ENCODE measurements around the gene EGFLAM.

The EGFLAM gene

GRCh38 chr5:38446029-38446522 is 187.7 kb downstream of the EGFLAM start:
- no peak for DNase-seq (ENCODE audit: low read depth in 3 of 3, low spot score in 1 of 3)

GRCh38 chr5:38447056-38447455 is 188.7 kb downstream of the EGFLAM start:
- no peak for DNase-seq (ENCODE audit: low read depth in 3 of 3, low spot score in 1 of 3)

- no peak for DNase-seq (ENCODE audit: low read depth in 3 of 3, low spot score in 1 of 3)
Observed at GRCh38 chr5:38447786-38448185, 189.4 kb downstream of the EGFLAM start.

GRCh38 chr5:38448568-38449350 is 190.4 kb downstream of the EGFLAM start:
- DNase-seq (ENCODE audit: low read depth in 3 of 3, low spot score in 1 of 3) = no peak

DNA sequence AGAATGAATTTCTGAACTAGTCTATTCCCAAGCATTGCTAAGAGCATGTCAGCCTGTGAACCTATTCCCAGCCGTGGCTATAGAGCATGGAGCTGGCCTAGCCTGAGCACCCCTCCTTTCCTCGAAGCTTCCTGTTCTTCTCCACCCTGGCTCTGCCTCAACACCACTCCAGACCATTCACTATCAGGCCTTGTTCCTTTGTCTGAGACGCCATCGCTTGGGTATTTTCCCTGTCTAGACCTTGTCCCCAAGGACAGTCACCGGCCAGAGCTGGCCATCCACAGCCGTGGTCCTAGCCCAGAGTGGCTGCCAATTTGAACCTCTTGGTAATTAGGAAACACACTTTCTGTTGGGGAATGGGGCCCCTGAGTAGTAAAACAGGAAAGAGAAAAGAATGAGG is 192.3 kb downstream of the EGFLAM start:
- no peak for DNase-seq (ENCODE audit: low read depth in 3 of 3, low spot score in 1 of 3)

- no peak for DNase-seq (ENCODE audit: low read depth in 3 of 3, low spot score in 1 of 3)
Observed at GRCh38 chr5:38451074-38451725, 192.8 kb downstream of the EGFLAM start.

DNA sequence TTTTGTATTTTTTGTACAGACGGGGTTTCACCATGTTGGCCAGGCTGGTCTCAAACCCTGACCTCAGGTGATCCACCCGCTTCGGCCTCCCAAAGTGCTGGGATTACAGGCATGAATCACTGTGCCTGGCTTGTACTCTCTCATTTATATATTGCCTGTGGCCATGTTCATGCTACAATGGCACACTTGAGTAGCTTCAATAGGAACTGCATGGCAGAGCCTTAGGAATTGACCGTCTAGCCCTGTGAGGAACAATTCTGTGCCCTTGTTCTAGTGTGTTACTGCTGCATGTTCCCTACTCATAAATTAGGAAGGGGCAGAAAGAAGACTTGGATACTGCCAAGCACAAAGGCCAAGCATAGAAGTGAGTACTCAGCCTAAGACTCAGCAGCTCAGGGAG is 193.8 kb downstream of the EGFLAM start:
- DNase-seq (ENCODE audit: low read depth in 3 of 3, low spot score in 1 of 3) = no peak

- peak in 1 of 3 donors; percentile 4 for DNase-seq (ENCODE audit: low read depth in 3 of 3, low spot score in 1 of 3)
Observed at GRCh38 chr5:38453506-38453905, 195.1 kb downstream of the EGFLAM start.

GRCh38 chr5:38453921-38454320 is 195.6 kb downstream of the EGFLAM start:
- no peak for DNase-seq (ENCODE audit: low read depth in 3 of 3, low spot score in 1 of 3)

DNA sequence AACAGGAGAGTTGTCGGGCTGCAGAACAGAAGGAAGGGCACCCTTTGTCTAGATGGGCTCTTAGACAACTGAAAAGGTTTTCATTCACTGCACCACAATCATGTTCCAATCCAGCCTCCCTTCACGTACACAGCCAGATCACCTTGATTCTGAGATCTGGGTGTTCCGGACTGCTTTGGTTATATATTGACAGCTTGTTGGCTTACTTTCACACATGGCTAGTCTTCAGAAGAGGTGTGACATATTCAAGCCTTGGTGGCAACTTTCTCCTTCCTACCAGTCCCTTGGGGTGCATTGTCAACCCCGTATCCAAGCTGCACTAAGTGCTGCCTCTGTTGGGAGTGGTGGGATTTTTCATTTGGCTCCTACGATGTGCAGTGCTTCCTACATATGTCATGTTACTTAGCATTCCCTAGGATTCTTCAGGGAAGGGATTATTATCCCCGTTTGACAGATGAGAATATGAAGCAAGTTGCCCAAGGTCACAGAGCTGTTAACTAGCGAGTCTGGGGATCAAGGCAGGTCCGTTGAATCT is 197.5 kb downstream of the EGFLAM start:
- DNase-seq (ENCODE audit: low read depth in 3 of 3, low spot score in 1 of 3) = no peak

GRCh38 chr5:38456657-38457399 is 198.5 kb downstream of the EGFLAM start:
- DNase-seq (ENCODE audit: low read depth in 3 of 3, low spot score in 1 of 3) = no peak

GRCh38 chr5:38458174-38458573 is 199.8 kb downstream of the EGFLAM start:
- DNase-seq (ENCODE audit: low read depth in 3 of 3, low spot score in 1 of 3) = no peak

GRCh38 chr5:38462976-38463633 is 204.7 kb downstream of the EGFLAM start:
- DNase-seq (ENCODE audit: low read depth in 3 of 3, low spot score in 1 of 3) = no peak

- DNase-seq (ENCODE audit: low read depth in 3 of 3, low spot score in 1 of 3) = no peak
Observed at GRCh38 chr5:38463634-38464521, 205.5 kb downstream of the EGFLAM start.

DNA sequence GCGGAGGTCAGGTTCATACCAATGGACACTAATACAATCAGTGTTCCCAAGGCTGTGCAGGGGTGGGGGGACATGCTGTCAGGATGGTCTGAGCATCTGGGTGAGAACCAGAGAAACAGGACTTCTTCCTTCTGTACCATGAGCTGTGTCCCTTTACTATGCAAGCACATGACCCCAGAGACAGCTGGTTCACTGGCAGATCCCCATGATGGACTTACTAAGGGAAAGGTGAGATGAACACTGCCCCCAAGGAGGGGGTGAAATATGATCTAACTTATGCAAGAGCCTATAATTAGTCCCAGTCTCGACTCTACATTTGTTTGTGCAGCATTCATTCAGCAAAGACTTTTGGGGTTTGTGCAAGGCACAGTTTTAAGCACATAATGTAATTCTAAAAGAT is 206.7 kb downstream of the EGFLAM start:
- DNase-seq (ENCODE audit: low read depth in 3 of 3, low spot score in 1 of 3) = no peak

DNA sequence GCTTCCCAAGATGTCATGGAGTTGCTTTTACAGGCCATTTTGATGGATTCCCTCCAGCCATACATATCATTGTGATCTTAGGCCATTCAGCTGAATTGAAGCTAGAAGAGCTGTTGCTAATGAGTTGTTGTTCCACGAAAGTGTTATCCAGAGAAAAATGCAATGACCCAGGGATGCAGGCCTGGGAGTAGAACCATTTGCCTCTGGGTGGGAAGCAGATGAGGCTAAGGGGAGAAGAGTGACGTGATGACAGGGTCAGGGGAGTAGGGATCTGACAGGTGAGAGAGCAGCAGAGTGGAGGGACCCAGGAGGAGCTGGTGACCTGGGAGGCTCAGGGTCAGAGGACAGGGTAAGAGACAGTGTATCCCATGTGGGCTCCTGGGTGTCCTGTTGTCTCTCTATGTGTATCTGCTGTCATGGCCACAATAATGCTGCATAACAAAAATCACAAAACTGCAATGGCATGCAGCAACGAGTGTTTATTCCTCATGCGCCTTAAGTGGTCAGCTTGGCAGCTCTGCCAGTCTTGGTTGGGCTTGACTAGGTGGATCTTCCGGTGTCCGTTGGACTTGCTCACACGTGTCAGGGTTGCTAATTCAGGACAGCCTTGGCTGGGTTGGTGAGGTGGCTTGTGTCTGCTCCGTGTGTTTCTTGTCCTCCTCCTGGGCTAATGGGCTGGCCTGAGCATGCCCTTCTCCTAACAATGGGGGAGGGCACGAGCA is 207.5 kb downstream of the EGFLAM start:
- DNase-seq (ENCODE audit: low read depth in 3 of 3, low spot score in 1 of 3) = no peak

- DNase-seq (ENCODE audit: low read depth in 3 of 3, low spot score in 1 of 3) = no peak
Observed at GRCh38 chr5:38466424-38467189, 208.2 kb downstream of the EGFLAM start.

- no peak for DNase-seq (ENCODE audit: low read depth in 3 of 3, low spot score in 1 of 3)
Observed at GRCh38 chr5:38467353-38468040, 209.1 kb downstream of the EGFLAM start.

Measured in stimulated activated CD4-positive, alpha-beta T cell treated with anti-CD3 and anti-CD28 coated beads, TNF-alpha, amount 100 ng/mL, for 1 hour (primary cell).